Spinal cord (tissue), 10 donors: ENCODE results near the gene CORO1C. TPM values are rescaled to one million over a fixed set of nuclear protein-coding genes. Genes with fewer than 3 reads are reported as not detected.
A peak's percentile ranks its signal among the peaks of the same experiment; 100 is the strongest.

Experiments used
- DNase-seq, 6 donors: peaks; one replicate each; pipeline versions ENCODE4 v3.0.0 to v3.0.0-alpha.2; 2013 to 2015; ENCODE audit warnings: low spot score in 6 of 6, low read depth in 4 of 6
- H3K27ac ChIP-seq: one replicate; pipeline ENCODE4 v1.5.1; 2013; ENCODE audit warnings: low read depth, low read length, control low read depth
- H3K27me3 ChIP-seq: one replicate; pipeline ENCODE4 v1.6.1; 2013; ENCODE audit warnings: low read length; ENCODE audit not compliant: control insufficient read depth, insufficient read depth
- H3K36me3 ChIP-seq: one replicate; pipeline ENCODE4 v1.6.1; 2013; ENCODE audit warnings: low read length; ENCODE audit not compliant: control insufficient read depth, insufficient read depth
- H3K4me1 ChIP-seq: one replicate; pipeline ENCODE4 v1.6.1; 2013; ENCODE audit warnings: low read length; ENCODE audit not compliant: control insufficient read depth, insufficient read depth
- H3K4me3 ChIP-seq: one replicate; pipeline ENCODE4 v1.5.1; 2013; ENCODE audit warnings: low read depth, low read length, control low read depth
- H3K9me3 ChIP-seq: one replicate; pipeline ENCODE4 v1.6.1; 2013; ENCODE audit warnings: low read length; ENCODE audit not compliant: control insufficient read depth, insufficient read depth
- WGBS: methylation state at CpG from one replicate; pipeline ENCODE4 v1.1.5; 2013; ENCODE audit warnings: missing lambda C conversion rate; ENCODE audit not compliant: insufficient coverage; 5-methylcytosine and 5-hydroxymethylcytosine counted together
- polyA plus RNA-seq, 2 donors: library from polyadenylated mRNA; unstranded; fragments of 120-200 nt; gene quantifications; one replicate each; pipeline ENCODE4 v1.2.1, GENCODE V29; 2013; ENCODE audit not compliant: insufficient read length in 2 of 2
- small RNA-seq: library from RNA; depleted of rRNA; stranded (forward); fragments of <200 nt; gene quantifications from one replicate; pipeline ENCODE3, GENCODE V24; 2014; ENCODE audit warnings: low replicate concordance
- total RNA-seq, 2 donors: library from RNA; depleted of rRNA in 1 of 2; stranded (reverse); fragments of 120-200 nt in 1 of 2; fragments of >200 nt in 1 of 2; gene quantifications; one replicate each; pipeline versions ENCODE4 v1.2.3 to v1.2.4, GENCODE V29; 2013 to 2014
- donor health status: healthy.

Gene CORO1C
- total and polyA plus RNA-seq, 4 donors, result 66.1 to 133 (median 89.6) TPM

DNA sequence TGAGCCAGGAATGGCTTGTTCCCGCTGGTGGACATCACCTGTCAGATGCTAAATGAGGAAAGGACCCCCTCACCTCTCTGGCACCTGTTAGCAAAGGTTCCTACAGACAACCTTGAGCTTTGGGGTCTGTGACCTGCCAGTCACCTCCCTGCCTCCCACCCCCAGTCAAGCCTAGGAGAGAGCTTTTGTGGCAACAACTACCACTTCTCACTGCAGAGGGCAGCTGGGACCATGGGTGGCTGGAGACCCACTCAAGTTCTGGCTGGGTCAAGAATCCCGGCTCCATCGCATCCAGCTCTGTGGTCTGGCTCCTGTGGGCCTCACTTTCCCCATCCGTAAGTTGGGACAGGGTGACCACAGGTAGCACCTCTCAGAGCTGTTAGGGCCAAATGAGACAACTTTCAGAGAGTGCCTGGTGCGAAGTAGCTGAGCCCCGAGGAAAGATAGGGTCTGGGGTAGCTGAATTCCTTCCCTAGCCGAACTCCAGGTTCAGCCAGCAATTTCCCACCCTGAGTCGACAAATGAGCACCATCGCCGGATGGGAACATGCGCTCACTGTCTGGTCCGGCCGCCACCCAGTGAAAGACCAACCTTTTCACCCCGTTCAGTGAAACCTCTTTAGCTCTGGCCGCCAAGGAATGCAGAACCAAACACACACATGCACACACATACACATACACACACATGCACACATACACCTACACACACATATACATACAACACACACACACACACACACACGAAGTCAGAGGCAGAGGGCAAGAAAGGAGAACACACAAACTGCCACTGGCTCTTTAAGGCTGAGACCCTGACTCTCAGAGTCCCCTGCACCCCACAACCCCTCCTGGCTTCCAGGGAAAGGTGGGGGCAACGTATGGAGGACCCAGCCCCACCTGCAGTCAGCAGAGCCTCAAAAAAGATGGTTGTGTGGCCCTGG is 135.3 kb downstream of the CORO1C start:
- DNase-seq, result no peak
- 73% methylated on average over 16 of the region's 17 CpGs for WGBS

More for the DNA sequence above, 135.3 kb downstream of the CORO1C start:
- no peaks in the 10 kb centered on the region for H3K27me3 ChIP-seq
- no peak overlapping the region for H3K27ac ChIP-seq
- peak overlapping the region; percentile 5 for H3K4me3 ChIP-seq
- H3K36me3 ChIP-seq, result no peaks in the 10 kb centered on the region
- peaks cover 9% of the 10 kb centered on the region for H3K4me1 ChIP-seq
- no peaks in the 10 kb centered on the region for H3K9me3 ChIP-seq

Small RNA genes lying within 50 kb of the gene (small RNA-seq; reads per million reads assigned to genes)
- not detected for gene AC087893.2
- gene RF00019, result not detected
- gene RF00561, result not detected
- not detected for gene RNU7-169P

Other genes starting within 250 kb of the CORO1C start
- 1 to 10 TPM; 5.4 to 7.4 TPM for gene FICD, start 216.2 kb downstream of the CORO1C start, total RNA-seq
- gene FICD, start 216.2 kb downstream of the CORO1C start, polyA plus RNA-seq, result 1 to 10 TPM; 5.1 to 6.2 TPM
- gene SART3, start 170.3 kb downstream of the CORO1C start, total RNA-seq, result 10 to 100 TPM; 55.2 to 55.9 TPM
- 10 to 100 TPM; 49.7 to 50.0 TPM for gene SART3, start 170.3 kb downstream of the CORO1C start, polyA plus RNA-seq
- gene ISCU, start 168.9 kb downstream of the CORO1C start, total RNA-seq, result 100 to 1,000 TPM in 1 of 2 donors, 10 to 100 TPM in 1; 90.9 to 107 TPM
- 100 to 1,000 TPM; 109 to 112 TPM for gene ISCU, start 168.9 kb downstream of the CORO1C start, polyA plus RNA-seq
- gene TMEM119, start 133.4 kb downstream of the CORO1C start, total RNA-seq, result 10 to 100 TPM; 12.1 to 14.9 TPM
- 10 to 100 TPM; 10.8 to 12.0 TPM for gene TMEM119, start 133.4 kb downstream of the CORO1C start, polyA plus RNA-seq
- 1 to 10 TPM; 9.1 to 9.6 TPM for gene SELPLG, start 97.6 kb downstream of the CORO1C start, total RNA-seq
- 10 to 100 TPM; 12.2 to 18.2 TPM for gene SELPLG, start 97.6 kb downstream of the CORO1C start, polyA plus RNA-seq
- gene SSH1, start 126.1 kb upstream of the CORO1C start, total RNA-seq, result 10 to 100 TPM; 13.3 to 16.9 TPM
- 10 to 100 TPM; 13.4 to 18.0 TPM for gene SSH1, start 126.1 kb upstream of the CORO1C start, polyA plus RNA-seq
- gene DAO, start 148.6 kb upstream of the CORO1C start, total RNA-seq, result under 1 TPM in 1 of 2 donors, not detected in 1; 0.40 TPM
- gene DAO, start 148.6 kb upstream of the CORO1C start, polyA plus RNA-seq, result 1 to 10 TPM in 1 of 2 donors, under 1 TPM in 1; 0.24 to 1.4 TPM